Tibial nerve (tissue), 4 donors: Measurements from ENCODE around the gene DLG1. TPM values are rescaled to one million over a fixed set of nuclear protein-coding genes. Genes with fewer than 3 reads are reported as not detected.

Experiments
- DNase-seq, 2 donors: peaks; one replicate each; pipeline ENCODE4 v3.0.0-alpha.2; 2019; ENCODE audit warnings: low spot score in 2 of 2
- H3K27ac ChIP-seq, 4 donors: fragments of 200-600 bp; sonication (generic) in 3 of 4; one replicate each; pipeline ENCODE4 v1.5.1; 2017 to 2019; ENCODE audit warnings: mild to moderate bottlenecking in 1 of 4
- H3K27me3 ChIP-seq, 2 donors: fragments of 200-600 bp; sonication (generic) in 1 of 2; one replicate each; pipeline versions ENCODE4 v1.5.1 to v1.6.0; 2017 to 2019
- H3K36me3 ChIP-seq, 3 donors: fragments of 200-600 bp; sonication (generic); one replicate each; pipeline ENCODE4 v1.5.1; 2018 to 2019
- H3K4me1 ChIP-seq, 4 donors: fragments of 200-600 bp; sonication (generic) in 3 of 4; one replicate each; pipeline ENCODE4 v1.5.1; 2017 to 2019
- H3K4me3 ChIP-seq, 4 donors: fragments of 200-600 bp; sonication (generic) in 3 of 4; one replicate each; pipeline ENCODE4 v1.5.1; 2017 to 2019; ENCODE audit warnings: mild to moderate bottlenecking in 1 of 4, moderate library complexity in 1 of 4
- H3K9me3 ChIP-seq, 4 donors: fragments of 200-600 bp; sonication (generic) in 3 of 4; one replicate each; pipeline ENCODE4 v1.5.1; 2017 to 2019
- EP300 ChIP-seq, 2 donors: sonication (generic); formaldehyde crosslinking; IDR thresholded peaks; one replicate each; pipeline ENCODE4 v1.6.1; 2017; ENCODE audit warnings: antibody characterized with exemption in 2 of 2, mild to moderate bottlenecking in 1 of 2
- POLR2A ChIP-seq, 2 donors: fragments of 450-650 bp; IDR thresholded peaks; one replicate each; pipeline ENCODE4 v1.6.1; 2017; ENCODE audit warnings: antibody characterized with exemption in 2 of 2, mild to moderate bottlenecking in 2 of 2, moderate library complexity in 2 of 2
- WGBS, 2 donors: methylation state at CpG; one replicate each; pipeline ENCODE4 v1.1.5; 2018; 5-methylcytosine and 5-hydroxymethylcytosine counted together
- total RNA-seq, 4 donors: library from RNA; depleted of rRNA; stranded (reverse); fragments of >200 nt; gene quantifications; one replicate each; pipeline ENCODE4 v1.1.0, GENCODE V29; 2016
- TF ChIP-seq, protein P1 (sequence below), 5 experiments: fragments of 200-600 bp in 3 of 5; fragments of 450-650 bp in 2 of 5; sonication (generic) in 3 of 5; IDR thresholded peaks; one replicate each; pipeline ENCODE4 v1.5.1; 2016 to 2019; ENCODE audit warnings: antibody characterized with exemption in 5 of 5, mild to moderate bottlenecking in 3 of 5, moderate library complexity in 2 of 5

DLG1 gene
- total RNA-seq, 4 donors from 2014 or later = 49.2 to 94.0 (median 71.1) TPM

DNA sequence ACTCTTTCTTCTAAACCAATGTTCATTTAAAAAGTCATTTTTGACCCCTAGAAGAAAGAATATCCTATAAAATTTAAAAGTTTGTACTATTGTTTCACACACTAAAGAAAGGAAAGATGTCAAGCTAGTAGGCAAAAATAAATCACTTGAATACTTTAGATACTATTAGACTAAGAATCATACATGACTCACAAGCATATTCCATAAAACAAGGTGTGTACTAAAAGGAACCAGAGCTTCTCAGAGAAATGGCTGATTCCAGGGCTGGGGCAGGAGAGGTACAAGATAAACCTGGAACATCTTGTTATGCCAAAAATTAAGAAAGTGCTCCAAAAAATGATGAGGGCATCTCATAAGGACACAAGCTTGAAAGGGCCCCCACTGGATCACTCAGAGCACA is 8.7 kb downstream of the DLG1 start:
- Histone ChIP-seq H3K4me3 (no peak overlapping the region), H3K4me1 (peaks cover 0 to 40% (median 3%) of the 10 kb centered on the region in 4 donors), H3K36me3 (peaks cover 0 to 25% (median 0%) of the 10 kb centered on the region in 3 donors), H3K27ac (no peak overlapping the region), H3K9me3 (no peaks in the 10 kb centered on the region), H3K27me3 (no peaks in the 10 kb centered on the region)
- TF ChIP-seq POLR2A (IDR thresholded peaks at IDR 0.05) (no peak), EP300 (IDR thresholded peaks at IDR 0.05) (no peak)
- TF ChIP-seq, protein P1, sequence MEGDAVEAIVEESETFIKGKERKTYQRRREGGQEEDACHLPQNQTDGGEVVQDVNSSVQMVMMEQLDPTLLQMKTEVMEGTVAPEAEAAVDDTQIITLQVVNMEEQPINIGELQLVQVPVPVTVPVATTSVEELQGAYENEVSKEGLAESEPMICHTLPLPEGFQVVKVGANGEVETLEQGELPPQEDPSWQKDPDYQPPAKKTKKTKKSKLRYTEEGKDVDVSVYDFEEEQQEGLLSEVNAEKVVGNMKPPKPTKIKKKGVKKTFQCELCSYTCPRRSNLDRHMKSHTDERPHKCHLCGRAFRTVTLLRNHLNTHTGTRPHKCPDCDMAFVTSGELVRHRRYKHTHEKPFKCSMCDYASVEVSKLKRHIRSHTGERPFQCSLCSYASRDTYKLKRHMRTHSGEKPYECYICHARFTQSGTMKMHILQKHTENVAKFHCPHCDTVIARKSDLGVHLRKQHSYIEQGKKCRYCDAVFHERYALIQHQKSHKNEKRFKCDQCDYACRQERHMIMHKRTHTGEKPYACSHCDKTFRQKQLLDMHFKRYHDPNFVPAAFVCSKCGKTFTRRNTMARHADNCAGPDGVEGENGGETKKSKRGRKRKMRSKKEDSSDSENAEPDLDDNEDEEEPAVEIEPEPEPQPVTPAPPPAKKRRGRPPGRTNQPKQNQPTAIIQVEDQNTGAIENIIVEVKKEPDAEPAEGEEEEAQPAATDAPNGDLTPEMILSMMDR (IDR thresholded peaks at IDR 0.05) = no peak
- DNase-seq = no peak

DNA sequence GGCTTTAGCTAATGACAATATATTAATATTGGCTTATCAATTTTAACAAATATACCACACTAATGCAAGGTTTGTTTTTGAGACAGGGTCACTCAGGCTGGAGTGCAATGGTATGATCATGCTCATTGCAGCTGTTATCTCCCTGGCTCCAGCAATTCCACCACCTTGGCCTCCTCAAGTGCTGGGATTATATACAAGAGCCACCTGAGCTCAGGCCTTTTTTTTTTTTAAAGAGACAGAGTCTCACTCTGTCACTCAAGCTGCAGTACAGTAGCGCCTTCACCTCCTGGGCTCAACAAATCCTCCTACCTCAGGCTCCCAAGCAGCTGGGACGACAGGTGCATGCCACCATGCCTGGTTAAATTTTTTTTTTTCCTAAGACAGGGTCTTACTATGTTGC is 11.7 kb downstream of the DLG1 start:
- no peak for DNase-seq
- Histone ChIP-seq H3K36me3 (peaks cover 0 to 36% (median 2%) of the 10 kb centered on the region in 3 donors), H3K27ac (no peak overlapping the region), H3K4me1 (peaks cover 0 to 20% (median 0%) of the 10 kb centered on the region in 4 donors), H3K9me3 (no peaks in the 10 kb centered on the region), H3K4me3 (no peak overlapping the region), H3K27me3 (no peaks in the 10 kb centered on the region)
- TF ChIP-seq POLR2A (IDR thresholded peaks at IDR 0.05) (no peak), EP300 (IDR thresholded peaks at IDR 0.05) (no peak)
- TF ChIP-seq, protein P1 (IDR thresholded peaks at IDR 0.05) = no peak
- 97 to 98% methylated on average over 2 of the region's 2 CpGs for WGBS, 2 donors

DNA sequence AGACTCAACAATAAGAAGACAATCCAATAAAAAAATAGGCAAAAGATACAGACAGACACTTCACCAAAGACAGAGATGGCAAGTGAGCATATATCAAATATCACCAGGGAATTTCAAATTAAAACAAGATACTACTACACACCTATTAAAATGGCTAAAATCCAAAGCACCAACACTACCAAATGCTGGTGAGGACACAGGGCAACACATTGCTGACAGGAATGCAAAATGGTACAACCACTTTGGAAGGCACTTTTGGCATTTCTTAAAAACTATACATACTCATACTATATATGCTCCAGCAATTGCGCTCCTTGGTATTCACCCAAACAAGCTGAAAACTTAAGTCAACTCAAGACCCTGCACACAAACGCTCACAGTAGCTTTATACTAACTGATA is 12.9 kb downstream of the DLG1 start:
- Histone ChIP-seq H3K36me3 (peaks cover 0 to 48% (median 2%) of the 10 kb centered on the region in 3 donors), H3K4me3 (no peak overlapping the region), H3K27ac (no peak overlapping the region), H3K9me3 (no peaks in the 10 kb centered on the region), H3K27me3 (no peaks in the 10 kb centered on the region), H3K4me1 (peaks cover 0 to 17% (median 0%) of the 10 kb centered on the region in 4 donors)
- no peak for DNase-seq
- 97 to 98% methylated on average over 2 of the region's 2 CpGs for WGBS, 2 donors
- TF ChIP-seq EP300 (IDR thresholded peaks at IDR 0.05) (no peak), POLR2A (IDR thresholded peaks at IDR 0.05) (no peak)
- TF ChIP-seq, protein P1 (IDR thresholded peaks at IDR 0.05) = no peak

DNA sequence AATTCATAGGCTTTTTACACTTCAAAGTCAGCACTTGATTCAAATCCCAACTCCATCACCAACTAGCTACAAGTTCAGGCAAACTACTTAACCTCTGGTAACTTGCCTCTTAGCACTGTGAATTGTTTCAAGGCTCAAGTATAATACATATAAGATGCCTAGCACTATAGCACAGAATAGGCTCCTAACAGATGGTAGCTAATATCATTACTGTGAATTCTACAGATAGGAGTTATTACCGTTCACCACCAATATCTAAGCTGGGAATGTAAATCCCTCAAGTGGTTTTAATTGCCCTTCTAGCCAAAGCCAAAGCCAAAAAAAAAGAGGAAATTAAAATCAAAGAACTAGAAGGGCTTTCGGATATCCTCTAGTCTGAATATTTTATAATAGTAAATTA is 15.4 kb downstream of the DLG1 start:
- DNase-seq = no peak
- Histone ChIP-seq H3K4me1 (peaks cover 0 to 3% (median 0%) of the 10 kb centered on the region in 4 donors), H3K4me3 (no peak overlapping the region), H3K27me3 (no peaks in the 10 kb centered on the region), H3K36me3 (peaks cover 0 to 62% (median 2%) of the 10 kb centered on the region in 3 donors), H3K9me3 (peaks cover 0 to 3% (median 0%) of the 10 kb centered on the region in 4 donors), H3K27ac (no peak overlapping the region)
- 86 to 90% methylated on average over 2 of the region's 2 CpGs for WGBS, 2 donors
- no peak for TF ChIP-seq EP300 (IDR thresholded peaks at IDR 0.05)
- TF ChIP-seq POLR2A (IDR thresholded peaks at IDR 0.05) = no peak
- TF ChIP-seq, protein P1 (IDR thresholded peaks at IDR 0.05) = no peak

DNA sequence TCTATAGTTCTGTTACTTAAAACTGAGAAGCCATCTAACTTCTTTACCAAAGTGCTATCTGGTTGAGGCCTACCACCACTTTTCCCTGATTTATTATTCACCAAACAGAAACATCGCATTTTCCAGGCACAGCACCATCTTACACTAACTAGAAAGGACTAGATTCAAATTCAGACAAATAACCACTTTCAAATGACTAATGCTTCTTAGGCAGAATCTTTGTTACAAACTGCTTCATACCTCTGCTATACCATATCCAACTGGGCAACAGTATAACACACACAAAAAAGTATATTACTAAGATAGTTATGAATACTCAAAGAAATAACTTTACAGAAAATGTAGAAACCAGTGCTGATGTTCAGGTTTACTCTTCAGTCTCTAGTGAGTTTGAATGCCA is 16.6 kb downstream of the DLG1 start:
- TF ChIP-seq, protein P1 (IDR thresholded peaks at IDR 0.05) = no peak
- no peak for TF ChIP-seq POLR2A (IDR thresholded peaks at IDR 0.05)
- no peak for TF ChIP-seq EP300 (IDR thresholded peaks at IDR 0.05)
- H3K27ac ChIP-seq = no peak overlapping the region
- H3K36me3 ChIP-seq = peaks cover 0 to 60% (median 2%) of the 10 kb centered on the region in 3 donors
- DNase-seq = no peak
- H3K4me1 ChIP-seq = peaks cover 0 to 6% (median 0%) of the 10 kb centered on the region in 4 donors
- H3K4me3 ChIP-seq = no peak overlapping the region
- peaks cover 0 to 3% (median 0%) of the 10 kb centered on the region in 4 donors for H3K9me3 ChIP-seq
- WGBS, 2 donors = 100% methylated on average over 1 of the region's 1 CpG
- H3K27me3 ChIP-seq = no peaks in the 10 kb centered on the region
